ENCODE results near the gene THEM4. TPM values are rescaled to one million over a fixed set of nuclear protein-coding genes. Genes with fewer than 3 reads are reported as not detected.
A peak's percentile ranks its signal among the peaks of the same experiment; 100 is the strongest.
"Not testable (repeated sequence)": the region's sequence is repeated elsewhere in the genome, so short reads cannot be mapped to it uniquely, and the experiment has no call there.

The THEM4 gene
- total RNA-seq, 2 donors from 2014 or later = 14.7 to 17.6 TPM

DNA sequence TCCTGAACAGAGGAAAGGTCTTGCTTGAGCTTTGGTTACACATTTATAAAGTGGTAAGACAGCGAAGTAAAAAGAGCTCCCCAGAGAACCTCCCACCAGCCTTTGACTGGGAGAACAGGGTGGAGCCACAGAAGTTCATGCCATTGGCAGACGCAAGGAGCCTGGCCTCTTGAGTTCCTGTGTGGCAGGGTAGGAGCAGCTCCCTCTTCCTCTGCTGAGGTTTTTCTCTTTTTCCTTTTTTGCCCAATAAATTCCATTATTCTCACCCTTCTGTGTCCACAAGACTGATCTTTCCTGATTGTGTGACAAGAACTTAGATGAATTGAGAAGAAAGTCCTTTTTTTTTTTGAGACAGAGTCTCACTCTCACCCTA lies 4.3 kb downstream of the THEM4 start:
- DNase-seq = peak; percentile 33
- ATAC-seq = no peak
- intact Hi-C loops (cut with DNase I) = no loop called here

DNA sequence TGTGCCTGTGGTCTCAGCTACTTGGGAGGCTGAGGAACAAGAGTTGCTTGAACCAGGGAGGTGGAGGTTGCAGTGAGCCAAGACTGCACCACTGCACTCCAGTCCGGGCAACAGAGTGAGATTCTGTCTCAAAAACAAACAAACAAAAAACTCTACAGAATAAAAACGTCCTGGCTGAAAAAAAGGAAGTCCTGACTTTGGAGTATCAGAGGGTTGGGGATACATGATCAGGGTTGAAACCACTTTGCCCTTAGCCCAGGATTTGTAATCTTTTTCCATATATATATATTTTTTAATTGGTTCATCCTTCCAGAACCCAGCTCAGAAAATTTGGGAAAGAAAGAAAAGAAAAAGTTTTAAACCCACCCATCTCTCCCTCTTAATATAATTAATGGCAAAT lies 6.5 kb downstream of the THEM4 start:
- DNase-seq (no peak), ATAC-seq (no peak)
- intact Hi-C loops (cut with DNase I) = no loop called here

DNA sequence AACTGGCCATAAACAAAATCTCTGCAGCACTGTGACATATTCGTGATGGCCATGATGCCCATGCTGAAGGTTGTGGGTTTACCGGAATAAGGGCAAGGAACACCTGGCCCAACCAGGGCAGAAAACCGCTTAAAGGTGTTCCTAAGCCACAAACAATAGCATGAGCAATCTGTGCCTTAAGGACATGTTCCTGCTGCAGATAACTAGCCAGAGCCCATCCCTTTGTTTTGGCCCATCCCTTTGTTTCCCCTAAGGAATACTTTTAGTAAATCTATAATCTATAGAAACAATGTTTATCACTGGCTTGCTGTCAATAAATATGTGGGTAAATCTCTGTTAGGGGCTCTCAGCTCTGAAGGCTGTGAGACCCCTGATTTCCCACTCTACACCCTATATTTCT lies 8.5 kb downstream of the THEM4 start:
- ATAC-seq; DNase-seq; intact Hi-C loops (cut with DNase I): not testable (repeated sequence)

DNA sequence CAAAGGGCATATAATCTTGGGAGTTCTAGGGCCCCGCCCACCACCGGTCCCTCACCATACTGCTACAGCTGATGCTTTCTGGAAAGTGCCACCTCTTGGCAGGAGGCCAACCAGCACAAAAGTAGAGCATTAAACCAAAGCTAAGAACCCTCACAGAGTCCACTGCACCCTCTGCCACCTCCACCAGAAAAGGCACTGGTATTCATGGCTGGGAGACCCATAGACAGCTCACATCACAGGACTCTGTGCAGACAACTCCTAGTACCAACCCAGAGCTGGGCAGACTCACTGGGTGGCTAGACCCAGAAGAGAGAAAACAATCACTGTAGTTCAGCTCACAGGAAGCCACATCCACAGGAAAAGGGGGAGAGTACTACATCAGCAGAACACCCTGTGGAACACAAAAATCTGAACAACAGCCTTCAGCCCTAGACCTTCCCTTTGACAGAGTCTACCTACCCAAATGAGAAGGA lies 10.8 kb downstream of the THEM4 start:
- ATAC-seq (no peak), DNase-seq (no peak)
- intact Hi-C loops (cut with DNase I) = no loop called here

DNA sequence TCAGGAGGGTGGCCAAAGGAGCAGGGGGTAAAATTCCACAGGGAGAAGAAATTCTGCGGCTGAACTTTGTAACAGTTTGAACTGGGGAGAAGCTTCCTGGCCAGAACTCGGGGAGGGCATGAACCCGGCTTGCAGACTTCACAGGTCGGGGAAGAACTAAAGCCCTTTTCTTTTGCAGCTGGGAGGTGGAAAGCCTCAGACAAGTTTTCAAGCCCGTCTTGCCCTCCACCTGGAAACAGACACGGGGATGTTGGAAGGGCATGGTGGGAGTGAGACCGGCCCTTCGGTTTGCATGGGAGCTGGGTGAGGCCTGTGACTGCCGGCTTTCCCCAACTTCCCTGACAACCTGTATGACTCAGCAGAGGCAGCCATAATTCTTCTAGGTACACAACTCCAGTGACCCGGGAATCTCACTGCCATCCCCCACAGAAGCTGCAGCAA lies 11.3 kb downstream of the THEM4 start:
- intact Hi-C loops (cut with DNase I) = no loop called here
- DNase-seq = no peak

DNA sequence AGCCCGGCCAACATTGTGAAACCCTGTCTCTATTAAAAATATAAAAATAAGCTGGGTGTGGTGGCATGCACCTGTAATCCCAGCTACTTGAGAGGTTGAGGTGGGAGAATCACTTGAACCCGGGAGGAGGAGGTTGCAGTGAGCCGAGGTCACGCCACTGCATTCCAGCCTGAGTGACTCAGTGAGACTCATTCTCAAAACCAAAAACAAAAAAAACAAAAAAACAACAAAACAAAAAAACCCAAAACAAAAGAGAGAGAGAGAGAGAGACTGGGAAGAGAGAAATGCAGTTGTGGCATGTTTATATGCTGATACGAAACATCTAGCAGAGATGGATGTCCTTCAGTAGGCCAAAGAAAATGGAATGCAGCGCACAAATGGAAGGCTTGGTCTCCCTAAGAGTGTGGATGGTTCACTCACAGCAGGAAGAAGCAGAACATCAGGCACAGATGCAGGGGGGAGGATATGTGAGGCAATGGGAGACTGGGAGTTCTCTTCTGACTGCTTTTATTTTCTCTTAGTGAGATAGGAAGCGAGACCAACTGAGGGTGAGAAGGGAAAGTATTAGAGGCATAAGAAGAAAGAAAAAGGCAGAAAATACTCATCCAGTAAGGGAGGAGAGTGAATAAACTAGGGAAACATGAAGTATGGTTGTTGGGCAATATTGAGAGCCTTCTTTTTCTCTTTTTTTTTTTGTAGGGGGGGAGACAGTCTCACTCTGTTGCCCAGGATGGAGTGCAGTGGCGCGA lies 16.0 kb downstream of the THEM4 start:
- intact Hi-C loops (cut with DNase I) = no loop called here
- ATAC-seq (no peak), DNase-seq (no peak)

More for the DNA sequence above, 11.3 kb downstream of the THEM4 start:
- ATAC-seq = no peak

DNA sequence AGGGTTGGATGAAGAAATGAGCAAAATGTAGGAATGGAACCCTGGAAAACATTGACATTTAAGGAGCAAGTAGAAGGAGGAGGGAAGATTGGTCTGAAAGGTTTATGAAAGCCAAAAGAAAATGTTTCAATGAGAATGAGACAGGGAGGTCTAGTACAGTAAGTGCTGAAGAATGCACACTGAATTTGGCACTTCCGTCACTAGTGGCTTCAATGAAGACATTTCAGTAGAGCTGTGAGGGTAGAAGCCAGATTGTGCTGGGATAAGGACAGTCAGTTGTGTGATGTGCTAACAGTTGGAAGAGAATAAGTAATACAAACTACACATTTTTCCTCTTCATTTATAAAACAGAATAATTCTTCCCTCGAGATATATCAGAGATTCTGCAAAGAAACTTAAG lies 17.1 kb downstream of the THEM4 start:
- no peak for DNase-seq
- ATAC-seq = no peak
- intact Hi-C loops (cut with DNase I) = no loop called here

DNA sequence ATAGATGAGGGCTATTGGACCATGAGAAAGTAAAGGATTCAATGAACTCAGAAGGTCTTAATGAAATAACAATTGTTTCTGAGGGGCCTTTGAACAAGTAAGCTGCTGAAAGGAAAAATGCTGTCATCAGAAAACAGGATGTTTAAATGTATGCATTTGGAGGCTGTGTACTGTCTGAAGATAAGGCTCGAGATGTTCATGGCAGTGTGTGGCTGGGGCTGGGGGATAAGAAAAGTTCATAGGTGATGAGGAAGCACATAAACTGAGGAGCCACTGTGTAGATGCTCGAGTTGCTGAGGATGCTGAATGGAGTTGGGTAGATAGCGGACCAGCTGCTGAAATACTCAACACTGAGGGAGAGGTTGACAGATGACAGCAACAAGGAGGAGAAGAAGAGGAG lies 17.8 kb downstream of the THEM4 start:
- ATAC-seq (no peak), DNase-seq (no peak)
- intact Hi-C loops (cut with DNase I) = no loop called here

DNA sequence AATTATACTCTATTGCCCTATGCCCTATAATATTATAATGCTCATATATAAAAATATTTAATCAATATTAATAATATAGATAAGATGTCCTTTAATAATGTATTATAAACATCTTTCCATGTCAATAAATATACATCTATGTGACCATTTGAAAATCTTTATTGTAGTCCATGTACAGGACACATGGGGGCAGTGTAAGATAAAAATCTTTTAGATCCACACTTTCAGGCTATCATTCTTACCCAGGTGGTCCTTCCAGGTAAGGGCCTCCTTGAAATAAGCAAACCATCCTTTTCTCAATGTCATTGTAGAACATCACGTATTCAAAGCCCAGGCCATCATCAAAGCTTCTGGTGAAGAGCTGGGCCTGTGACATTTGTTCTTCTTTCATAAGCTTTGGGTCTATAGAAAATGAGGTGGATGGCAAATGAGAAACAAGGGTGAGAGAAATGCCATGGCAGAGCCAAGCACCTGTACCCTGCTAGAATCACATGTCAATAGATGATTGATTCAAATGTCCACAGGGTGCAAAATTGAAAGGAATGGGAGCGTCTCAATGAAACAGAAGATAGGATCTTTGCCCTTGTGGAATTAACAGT lies 20.2 kb downstream of the THEM4 start:
- ATAC-seq (no peak), DNase-seq (no peak)
- intact Hi-C loops (cut with DNase I) = no loop called here

DNA sequence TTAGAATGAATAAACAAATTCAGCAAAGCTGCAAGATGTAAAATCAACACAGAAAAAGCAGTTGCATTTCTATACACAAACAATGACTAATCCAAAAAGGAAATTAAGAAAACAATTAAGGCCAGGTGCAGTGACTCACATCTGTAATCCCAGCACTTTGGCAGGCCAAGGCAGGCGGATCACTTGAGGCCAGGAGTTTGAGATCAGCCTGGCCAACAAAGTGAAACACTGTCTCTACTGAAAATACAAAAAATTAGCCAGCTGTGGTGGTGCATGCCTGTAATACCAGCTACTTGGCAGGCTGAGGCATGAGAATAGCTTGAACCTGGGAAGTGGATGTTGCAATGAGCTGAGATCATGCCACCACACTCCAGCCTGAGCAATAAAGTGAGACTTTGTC lies 22.3 kb downstream of the THEM4 start:
- no peak for ATAC-seq
- intact Hi-C loops (cut with DNase I) = no loop called here
- no peak for DNase-seq

DNA sequence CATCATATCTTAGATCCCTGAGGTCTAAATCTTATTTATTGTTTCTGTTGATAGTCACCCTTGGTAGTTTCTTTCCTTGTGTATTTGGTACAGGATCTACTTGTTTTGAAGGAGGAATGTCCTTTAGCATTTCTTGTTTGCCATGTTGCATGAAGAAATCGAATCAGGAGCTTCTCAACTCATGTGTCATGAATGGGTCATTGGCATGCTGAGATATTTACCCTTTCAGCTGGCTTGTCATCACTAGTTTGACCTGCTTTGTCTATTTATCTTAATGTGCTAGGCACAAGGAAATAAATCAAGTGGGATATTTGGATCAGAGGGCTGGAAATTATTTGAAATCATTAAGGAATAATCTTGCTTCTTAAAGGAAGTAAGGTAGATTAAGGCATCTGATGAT lies 23.8 kb downstream of the THEM4 start:
- intact Hi-C loops (cut with DNase I) = no loop called here
- ATAC-seq (no peak), DNase-seq (no peak)

DNA sequence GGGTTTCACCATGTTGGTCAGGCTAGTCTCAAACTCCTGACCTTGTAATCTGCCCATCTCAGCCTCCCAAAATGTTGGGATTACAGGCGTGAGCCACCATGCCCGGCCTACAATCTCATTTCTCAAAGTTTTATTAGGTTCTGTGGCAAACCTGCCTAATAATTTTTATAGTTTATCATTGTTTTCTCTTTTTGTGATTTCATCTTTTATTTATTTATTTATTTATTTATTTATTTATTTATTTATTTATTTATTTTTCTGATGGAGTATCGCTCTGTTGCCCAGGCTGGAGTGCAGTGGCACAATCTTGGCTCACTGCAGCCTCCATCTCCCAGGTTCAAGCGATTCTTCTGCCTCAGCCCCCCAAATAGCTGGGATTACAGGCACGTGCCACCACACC lies 24.4 kb downstream of the THEM4 start:
- ATAC-seq; intact Hi-C loops (cut with DNase I); DNase-seq: not testable (repeated sequence)

DNA sequence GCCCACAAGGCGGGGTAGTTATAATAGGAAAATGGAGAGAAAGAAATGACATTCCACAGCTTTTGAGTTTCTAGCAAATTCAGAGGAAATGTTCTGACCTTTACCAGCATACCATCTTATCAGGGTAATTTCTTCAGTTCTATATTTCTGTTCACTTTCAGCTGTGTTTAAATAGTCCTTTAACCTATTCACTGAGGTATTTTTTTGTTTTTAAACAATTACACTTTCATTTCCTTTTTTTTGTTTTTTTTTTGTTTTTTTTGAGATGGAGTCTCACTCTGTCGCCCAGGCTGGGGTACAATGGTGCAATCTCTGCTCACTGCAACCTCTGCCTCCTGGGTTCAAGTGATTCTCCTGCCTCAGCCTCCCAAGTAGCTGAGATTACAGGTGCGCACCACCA lies 24.9 kb downstream of the THEM4 start:
- DNase-seq; ATAC-seq; intact Hi-C loops (cut with DNase I): not testable (repeated sequence)

DNA sequence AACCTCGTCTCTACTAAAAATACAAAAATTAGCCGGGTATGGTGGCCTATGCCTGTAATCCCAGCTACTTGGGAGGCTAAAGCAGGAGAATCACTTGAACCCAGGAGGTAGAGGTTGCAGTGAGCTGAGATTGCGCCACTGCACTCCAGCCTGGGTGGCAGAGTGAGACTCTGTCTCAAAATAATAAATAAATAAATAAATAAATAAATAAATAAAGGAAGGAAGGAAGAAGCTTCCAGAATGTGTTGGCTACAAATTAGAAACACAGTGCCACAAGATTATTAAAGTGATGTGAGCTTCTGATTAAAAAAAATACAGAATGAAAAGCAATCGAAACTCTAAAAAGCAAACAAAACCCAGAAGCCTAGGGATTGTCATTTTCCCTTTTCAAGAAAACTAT lies 25.4 kb downstream of the THEM4 start:
- intact Hi-C loops (cut with DNase I); ATAC-seq; DNase-seq: not testable (repeated sequence)

DNA sequence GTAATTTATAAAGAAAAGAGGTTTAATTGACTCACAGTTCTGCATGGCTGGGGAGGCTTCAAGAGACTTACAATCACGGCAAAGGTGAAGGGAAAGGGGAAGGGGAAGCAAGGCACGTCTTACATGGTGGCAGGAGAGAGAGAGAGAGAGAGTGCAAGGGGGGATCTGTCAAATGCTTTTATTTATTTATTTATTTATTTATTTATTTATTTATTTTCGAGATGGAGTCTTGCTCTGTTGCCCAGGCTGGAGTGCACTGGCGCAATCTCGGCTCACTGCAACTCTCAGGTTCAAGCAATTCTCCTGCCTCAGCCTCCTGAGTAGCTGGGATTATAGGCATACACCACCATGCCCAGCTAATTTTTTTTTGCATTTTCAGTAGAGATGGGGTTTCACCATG lies 26.4 kb downstream of the THEM4 start:
- DNase-seq; intact Hi-C loops (cut with DNase I); ATAC-seq: not testable (repeated sequence)

DNA sequence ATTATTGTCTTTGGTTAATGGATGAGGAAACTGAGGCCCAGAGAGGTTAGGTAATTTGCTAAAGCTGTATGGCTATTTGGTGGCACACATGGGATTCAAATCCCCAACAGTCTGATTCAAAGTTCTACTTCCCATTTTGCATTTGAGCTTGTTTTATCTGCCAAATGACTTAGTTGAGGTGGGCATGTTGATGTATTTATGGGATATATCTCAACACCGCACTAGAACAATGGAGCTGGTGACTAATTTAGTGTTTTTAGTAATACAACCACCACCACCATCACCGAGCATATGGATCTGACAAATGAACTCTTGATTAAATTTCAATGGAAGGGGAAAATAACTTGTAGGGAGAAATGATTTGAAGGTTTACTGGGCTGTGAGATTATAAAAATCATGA lies 26.8 kb downstream of the THEM4 start:
- ATAC-seq (no peak), DNase-seq (no peak)
- intact Hi-C loops (cut with DNase I) = no loop called here

DNA sequence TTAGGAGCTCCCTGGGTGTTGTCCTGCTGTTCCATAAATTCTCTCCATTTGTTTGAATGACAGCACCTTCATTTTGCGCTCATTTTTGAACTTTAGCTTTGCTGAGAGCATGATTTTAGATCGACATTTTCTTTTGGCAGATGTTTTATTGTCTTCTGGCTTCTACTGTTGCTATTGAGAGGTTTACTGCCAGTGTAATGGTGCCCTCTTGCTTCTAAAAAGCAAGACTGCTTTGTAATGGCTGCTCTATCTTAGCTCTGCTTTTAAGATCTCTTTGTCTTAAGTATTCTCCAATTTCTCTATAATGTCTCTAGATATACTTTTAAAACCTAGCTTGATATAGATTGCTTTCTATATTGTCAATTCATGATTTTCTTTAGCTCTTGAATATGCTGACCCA lies 27.8 kb downstream of the THEM4 start:
- DNase-seq (no peak), ATAC-seq (no peak)
- intact Hi-C loops (cut with DNase I) = no loop called here

DNA sequence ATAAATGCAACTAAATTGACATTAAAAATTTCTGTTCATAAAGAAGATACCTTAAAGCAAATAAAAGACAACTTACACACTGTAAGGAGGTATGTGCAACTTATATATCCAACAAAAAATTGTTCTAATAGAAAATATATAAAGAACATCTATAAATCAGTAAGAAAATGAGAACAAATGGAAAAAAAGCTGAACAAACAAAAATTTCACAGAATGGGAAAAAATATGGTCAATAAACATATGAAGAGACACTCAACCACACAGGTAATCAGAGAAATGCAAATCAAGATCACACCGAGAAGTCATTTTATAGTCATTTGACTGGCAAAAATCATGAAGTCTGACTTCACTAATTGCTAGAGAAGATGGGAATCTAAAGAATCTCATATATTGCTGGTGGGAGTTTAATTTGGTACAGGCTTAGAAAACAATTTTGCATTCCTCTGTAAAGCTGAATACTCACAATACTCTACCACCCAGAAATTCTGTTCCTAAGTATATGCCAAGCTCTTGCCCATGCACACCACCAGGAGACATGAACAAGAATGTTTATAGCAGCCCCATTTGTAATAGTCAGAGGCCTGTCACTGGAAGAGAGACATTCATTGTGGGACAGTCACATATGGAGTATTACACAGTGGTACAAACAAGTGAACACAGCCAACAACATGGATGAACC lies 33.8 kb downstream of the THEM4 start:
- intact Hi-C loops (cut with DNase I) = no loop called here
- ATAC-seq (no peak), DNase-seq (no peak)

DNA sequence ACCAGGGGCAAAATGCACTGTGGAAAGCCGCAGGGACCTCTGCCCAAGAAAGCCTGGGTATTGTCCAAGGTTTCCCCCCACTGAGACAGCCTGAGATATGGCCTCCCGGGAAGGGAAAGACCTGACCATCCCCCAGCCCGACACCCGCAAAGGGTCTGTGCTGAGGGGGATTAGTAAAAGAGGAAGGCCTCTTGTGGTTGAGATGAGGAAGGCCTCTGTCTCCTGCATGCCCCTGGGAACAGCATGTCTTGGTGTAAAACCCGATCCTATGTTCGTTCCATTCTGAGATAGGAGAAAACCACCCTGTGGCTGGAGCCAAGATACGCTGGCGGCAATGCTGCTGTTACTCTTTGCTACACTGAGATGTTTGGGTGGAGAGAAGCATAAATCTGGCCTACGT lies 36.5 kb downstream of the THEM4 start:
- intact Hi-C loops (cut with DNase I); ATAC-seq; DNase-seq: not testable (repeated sequence)

DNA sequence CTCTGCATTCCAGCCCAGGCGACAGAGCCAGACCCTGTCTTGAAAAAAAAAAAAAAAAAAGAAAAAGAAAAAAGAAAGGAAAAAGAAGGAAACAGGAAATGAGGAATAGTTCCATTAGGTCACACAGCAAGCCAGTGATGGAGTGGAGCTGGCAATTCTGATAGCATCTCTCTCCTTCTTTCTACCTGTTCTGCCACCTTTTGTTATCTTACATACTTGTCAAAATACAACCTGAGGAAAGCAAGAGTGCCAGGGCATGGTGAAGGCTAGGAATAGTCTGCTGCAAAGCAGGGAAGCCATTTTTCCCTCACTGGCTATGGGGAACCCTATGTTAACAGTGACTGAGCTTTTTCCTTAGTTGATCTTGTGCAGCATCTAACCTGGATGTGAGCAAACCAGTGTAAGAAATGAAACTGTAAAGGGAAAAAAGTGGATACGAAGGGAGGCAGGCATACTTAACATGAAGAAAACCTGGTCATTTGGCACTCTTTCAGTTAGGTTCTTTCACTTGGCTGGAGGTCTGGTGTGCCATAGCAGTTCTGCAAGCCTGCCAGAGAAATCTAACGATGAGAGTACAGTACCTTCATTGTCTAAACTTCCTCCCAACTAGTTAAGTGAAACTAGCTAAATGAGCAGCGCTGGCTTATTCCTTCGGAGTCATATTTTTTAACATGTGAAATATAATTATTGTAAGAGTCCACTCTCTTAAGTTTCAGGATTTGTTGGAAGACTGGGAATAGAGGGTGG lies 37.9 kb downstream of the THEM4 start:
- no peak for ATAC-seq
- DNase-seq = no peak
- intact Hi-C loops (cut with DNase I) = no loop called here
